ENCODE results near the gene LOXL3.

LOXL3 gene

DNA sequence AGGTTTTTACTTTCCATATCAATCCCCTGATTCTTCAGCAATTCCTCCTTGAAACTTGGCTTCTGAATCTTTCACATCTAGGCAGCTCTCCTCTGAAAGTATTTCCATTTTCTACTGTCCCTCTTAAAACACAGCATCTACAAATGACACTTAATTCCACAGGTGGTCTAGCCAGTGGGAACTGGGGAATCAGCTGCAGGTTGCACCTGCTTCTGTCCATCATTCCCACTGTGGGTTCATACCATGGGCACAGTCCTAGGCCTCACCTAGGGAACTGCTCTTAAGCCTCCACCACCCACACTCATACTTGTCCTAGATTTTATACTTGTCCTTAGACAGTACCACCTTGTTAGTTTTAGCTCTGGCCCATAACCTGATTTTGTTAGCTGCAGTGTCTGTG lies 2.2 kb downstream of the LOXL3 start:
- DNase-seq, result no peak

DNA sequence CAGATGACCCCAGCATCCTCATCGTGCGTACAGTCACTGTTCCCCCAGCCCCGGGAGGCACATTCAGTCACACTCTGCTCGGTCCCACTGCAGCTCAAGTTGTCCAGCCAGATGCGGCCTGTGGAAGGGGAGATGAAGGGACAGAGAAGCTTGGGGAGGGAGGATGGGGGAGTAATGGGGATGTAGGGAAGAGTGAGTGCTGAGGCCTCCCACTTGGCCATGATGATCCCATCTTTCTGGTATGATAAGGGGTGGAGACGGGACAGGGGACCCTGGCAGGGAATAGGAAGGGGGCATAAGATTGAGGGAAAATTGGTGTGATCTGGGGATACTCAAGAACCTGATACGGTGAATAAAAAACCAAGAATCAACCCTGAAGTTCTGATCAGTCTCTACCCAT lies 3.5 kb downstream of the LOXL3 start:
- no peak for DNase-seq

DNA sequence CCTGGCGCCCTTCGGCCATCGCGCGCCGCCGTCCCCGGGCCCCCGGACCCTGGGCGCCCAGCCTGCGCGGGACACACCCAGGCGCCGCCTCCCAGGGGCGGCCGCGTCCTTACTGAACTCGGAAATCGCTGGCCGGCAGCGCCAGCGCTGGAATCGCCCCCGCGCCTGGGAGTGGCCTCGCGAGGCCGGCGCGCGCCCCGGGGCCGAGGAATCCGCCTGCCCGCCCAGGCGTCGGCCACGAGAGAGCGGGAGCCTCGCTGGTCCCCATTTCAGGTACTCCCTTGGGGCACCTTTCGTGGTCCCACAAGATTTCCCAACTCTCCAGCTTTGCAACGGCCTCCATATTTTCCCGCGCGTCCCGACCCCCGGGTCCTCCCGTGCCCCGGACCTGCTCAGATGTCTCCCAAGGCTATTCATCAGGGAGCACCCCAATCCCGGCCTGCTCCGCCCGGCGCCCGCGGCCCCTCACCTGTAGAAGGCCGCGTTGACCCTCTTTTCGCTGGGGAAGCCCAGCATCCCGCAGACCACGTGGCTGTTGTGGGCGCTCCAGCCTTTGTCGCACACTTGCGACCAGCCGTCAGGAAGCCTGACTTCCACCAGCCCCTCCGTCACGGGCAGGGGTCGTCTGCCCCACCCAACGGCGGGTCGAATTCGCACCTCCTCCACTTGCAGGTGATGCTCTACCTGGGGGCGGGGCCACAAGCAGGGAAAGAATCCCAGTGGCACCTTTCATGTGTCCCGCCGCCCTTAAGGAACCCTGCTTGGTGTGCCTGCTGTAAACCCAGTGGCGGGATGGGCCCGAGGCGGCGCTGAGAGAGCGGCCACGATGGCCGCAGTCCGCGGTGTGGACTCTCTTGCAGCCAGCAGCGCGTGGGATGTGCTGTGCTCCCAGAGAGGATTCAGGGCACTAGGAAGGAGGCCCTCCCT lies 4.6 kb downstream of the LOXL3 start:
- no peak for DNase-seq

DNA sequence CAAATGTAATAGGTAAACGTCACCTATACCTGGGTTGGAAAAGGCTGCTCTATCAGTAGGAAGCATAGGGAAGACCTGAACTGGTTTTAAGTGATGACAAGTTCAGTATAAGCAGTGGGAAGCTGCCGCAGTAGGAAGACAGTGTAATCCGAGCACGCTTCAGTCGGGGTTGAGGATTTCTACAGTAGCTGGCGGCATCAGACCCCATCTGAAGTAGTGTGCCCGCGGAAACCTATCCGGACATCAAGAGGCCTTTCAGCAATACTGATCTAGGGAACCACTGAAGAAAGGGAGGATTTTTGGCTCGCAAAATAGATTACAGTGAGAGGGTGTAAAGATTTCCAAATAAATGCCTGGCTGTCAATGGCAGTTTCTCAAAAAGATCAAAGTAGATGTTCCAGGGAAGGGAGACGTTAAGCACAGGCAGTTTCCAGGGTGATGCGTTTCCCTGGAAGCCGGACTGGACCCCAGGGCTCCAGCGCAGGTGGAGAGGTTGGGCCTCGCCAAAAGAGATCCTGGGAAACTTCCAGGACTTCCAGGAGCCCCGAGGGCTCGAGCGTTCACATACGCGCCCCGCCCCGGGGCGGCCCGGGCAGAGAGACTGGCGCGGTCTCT lies 5.3 kb downstream of the LOXL3 start:
- no peak for DNase-seq

DNA sequence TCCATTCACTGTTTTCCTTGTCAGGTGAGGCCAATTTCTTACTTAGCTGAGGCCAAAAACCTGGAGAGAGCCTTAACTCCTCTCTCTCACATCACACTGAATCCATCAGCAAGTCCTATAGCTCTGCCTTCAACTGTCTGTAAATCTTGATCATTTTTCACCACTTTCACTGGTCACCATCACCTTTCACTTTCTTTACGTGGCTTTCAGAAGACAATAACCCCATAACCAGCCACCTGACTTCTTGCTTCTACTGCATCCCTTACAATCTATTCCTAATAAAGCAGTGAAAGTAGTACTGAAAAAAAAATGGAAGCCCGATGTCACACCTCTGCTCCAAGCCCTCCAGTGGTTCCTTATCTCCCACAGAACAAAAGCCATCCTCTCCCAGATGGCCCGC lies 7.7 kb downstream of the LOXL3 start:
- DNase-seq, result no peak

DNA sequence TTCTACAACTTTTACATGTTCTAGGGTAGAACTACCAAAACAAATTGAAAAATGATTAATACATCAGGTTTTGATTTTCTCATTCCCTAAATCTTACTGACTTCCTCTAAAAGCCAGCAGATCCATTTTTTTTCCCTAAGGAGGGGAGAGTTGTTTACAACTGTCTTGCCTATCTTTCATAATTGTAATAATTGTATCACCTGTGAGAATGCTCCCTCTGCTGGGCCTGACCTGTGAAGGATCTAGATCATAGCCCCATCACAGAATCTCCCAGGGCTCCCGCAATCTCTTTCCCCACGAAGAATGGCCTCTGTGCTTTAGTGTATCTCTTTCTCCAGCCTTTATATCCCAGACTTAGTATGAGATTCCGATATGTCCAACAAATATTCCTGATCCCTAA lies 9.1 kb downstream of the LOXL3 start:
- DNase-seq, result no peak

DNA sequence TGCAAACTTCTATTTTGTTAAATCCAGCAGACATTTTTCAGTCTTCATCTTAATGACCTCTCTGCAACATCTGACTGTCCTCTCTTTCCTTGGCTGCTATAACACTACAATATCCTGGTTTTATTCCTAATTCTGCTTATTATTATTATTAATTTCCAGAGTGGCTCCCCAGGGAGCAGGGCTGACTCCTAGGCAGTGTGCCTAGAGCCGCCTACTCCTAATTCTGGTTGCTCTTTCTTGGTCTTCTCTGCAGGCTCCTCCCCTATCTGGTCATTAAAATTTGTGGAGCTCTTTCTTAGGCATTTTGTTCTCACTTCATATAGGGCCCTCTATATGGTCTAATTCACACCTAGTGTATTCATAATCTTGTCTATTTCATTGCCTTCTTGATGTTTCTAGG lies 10.8 kb downstream of the LOXL3 start:
- DNase-seq, result no peak

DNA sequence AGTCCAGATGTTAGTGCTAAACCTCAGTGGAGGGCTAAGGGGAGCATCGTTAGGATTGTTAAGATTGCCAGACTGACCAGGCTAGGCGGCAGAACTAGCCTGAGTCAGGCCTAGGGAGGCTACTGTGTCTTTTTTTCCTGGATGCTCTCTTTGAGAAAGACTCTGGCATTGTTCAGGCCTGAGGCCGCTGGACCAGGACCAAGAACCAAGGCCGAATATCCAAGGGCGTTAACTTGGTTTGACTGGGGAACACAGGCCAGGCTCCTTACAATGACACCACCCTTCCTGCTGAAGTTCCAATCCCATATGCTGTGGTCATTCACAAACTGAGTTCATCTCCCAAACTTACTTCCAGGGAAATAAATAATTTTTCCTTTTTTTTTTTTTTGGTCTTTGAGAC lies 13.5 kb downstream of the LOXL3 start:
- no peak for DNase-seq

DNA sequence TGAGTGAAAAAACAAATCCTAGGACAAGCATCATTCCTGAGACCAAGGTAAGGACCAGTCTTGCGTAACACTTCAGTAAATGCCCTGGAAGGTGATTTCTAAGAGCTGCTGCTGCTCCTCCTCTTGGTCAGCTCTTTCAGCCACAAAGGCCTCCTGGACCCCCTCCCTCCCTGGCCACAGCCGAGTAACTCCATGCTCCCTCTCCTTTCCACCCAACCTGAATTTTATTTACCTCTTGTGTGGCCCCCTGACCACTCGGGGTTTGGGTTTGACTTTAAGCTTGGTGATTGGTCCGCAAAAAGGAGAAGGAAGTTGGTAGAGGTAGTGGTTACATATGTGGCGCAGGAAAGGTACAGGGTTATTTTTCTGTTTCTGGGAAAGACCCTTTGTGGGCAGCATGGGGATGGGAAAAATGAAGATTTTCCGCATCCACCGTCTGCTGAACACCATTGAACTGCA lies 14.8 kb downstream of the LOXL3 start:
- no peak for DNase-seq

DNA sequence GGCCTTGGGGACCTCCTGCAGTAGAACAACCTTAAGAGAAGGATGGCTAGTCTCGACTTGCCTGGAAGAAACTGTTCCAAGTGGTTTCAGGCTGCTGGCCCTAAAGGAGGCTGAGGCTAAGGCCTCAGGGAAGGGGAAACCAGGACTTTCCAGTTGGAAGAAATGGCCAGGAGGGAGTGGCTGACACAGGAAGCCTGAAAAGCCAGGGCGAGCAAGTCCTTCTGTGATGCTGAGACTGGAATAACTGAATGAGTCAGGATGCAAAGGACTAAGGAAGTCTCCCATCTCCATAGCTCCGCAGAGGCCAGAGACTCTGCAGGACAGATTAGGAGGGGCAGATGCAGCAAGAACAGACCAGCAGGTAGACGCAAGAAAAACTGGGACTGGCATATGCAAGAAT lies 16.6 kb downstream of the LOXL3 start:
- DNase-seq, result no peak

DNA sequence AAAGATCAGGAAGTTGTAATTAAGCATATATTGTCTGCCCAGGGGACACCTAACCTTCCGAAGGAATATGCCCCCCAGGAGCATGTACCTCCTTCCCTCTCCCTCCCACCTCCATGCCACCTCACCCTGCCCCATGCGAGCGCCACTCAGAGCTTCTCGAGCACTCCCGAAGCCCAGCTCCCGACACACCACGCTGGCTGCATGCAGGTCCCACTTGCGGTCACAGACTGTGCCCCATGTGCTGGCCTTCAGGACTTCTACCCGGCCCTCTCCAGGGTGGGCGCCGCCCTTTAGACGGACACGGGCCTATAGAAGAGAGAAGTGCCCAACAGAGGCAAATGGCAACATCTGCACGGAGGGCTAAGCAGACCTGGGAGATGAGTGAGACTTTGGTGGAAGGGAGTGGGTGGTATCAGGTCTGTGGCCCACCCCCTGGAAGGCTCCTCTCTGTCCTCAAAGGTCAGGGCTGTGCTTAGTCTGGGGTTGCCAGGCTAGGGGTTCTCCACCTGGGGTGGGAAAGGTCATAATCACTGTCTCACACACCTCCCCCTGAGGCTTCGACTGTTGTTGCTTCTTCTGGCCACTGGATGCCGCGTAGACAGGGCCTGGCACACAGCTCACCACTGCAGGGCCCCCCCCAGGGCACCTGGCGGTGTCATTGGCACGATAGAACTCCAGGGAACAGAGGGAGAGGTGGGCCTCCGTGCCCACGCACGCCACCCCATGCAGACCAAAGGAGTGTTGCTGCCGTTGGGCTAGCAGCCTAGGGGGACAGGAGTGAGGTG lies 17.4 kb downstream of the LOXL3 start:
- DNase-seq, result no peak

DNA sequence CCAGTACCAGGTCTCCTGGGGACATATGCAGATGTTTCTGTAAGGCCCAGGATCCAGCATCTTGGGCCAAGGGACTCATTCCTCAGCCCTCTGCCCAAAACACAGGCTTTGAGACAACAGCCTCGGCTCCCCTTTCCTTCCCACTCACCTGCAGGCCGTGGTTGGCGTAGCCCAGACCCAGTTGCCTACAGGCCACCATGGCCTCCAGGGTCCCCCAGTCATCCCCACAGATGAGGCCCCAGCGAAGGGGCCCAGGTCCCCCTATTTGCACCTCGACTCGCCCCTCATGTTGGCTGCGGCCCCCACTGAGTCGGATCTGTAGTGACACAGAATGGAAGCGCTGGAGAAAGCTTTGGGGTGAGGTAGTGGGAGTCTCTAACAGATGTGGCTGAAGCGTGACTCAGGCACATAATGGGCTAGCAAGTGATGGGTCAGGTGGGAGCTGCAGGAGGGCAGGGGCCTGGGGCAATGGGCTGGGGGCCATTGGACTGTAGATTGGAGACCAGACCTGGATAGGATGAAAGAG lies 18.2 kb downstream of the LOXL3 start:
- DNase-seq, result no peak

DNA sequence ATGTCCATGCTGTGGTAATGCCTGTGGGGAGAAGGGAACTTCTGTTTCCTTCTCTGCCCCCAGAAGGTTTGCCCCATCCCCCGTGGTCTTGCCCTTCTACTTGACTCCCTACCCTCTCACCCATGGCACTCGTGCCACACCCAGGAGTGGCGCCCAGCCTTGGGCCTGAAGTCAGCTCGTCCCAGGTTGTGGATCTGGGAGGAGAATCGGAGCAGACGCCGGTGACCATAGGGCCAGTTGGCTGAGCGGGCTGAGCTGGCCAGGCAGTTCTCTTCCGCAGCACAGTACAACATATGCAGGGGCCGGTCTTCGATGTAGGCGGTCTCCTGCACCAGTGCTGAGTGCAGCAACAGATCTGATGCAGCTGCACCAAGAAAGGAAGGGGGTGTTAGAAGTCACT lies 19.3 kb downstream of the LOXL3 start:
- DNase-seq, result no peak

DNA sequence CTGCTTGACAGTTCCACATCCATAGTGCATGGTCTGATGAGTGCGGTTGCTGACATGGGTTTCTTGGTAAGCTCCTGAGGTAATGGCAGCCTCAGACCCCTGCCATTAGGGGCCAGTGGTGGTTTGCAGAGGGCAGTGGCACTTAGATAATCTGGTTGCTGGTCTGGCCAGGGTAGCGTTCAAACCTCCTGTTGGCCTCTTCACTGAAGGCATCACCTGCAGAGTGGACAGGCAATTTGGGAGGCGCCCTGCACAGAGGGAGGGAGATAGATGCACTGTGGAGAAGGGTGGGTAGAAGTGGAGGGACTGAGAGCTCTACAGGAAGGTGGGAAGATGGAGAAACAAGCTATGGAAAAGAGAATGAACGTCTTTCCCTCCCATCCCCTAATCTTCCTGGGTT lies 20.3 kb downstream of the LOXL3 start:
- no peak for DNase-seq

DNA sequence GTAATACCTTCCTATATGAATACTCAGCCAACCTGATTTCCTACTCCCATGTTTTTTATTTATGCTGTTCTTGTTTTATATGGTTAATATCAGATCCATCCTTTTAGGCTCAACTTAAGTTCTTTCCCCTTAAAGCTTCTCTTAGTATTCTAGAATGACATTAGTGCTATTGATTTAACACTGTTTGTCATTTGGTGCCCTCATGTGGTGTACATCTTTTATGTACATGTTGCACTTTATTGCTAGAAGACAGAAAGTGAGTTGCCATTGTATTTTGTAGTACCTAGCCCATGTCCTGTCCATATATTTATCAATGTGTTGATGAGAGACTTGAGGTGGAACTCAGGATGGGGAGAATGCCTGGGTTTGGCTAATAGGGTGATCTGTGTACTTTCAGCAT lies 21.5 kb downstream of the LOXL3 start:
- no peak for DNase-seq

DNA sequence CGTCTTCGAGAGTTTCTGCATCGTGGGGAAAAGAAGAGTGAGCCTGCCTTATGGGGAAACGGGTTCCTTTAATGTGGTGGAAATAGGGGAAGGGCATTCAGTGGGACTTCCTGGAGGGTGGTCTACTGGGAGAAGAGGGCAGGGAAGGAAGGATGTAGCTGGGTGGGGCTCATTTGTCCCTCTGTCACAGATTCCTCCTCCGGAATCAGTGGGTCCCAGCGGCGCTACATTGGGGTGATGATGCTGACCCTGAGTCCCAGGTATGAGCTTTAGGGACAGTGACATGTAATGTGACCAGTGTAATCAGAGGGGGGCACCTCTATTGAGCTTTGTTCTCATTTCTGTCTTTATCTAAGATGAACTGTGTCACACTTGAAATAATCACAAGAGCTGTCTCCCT lies 22.1 kb downstream of the LOXL3 start:
- DNase-seq, result no peak

DNA sequence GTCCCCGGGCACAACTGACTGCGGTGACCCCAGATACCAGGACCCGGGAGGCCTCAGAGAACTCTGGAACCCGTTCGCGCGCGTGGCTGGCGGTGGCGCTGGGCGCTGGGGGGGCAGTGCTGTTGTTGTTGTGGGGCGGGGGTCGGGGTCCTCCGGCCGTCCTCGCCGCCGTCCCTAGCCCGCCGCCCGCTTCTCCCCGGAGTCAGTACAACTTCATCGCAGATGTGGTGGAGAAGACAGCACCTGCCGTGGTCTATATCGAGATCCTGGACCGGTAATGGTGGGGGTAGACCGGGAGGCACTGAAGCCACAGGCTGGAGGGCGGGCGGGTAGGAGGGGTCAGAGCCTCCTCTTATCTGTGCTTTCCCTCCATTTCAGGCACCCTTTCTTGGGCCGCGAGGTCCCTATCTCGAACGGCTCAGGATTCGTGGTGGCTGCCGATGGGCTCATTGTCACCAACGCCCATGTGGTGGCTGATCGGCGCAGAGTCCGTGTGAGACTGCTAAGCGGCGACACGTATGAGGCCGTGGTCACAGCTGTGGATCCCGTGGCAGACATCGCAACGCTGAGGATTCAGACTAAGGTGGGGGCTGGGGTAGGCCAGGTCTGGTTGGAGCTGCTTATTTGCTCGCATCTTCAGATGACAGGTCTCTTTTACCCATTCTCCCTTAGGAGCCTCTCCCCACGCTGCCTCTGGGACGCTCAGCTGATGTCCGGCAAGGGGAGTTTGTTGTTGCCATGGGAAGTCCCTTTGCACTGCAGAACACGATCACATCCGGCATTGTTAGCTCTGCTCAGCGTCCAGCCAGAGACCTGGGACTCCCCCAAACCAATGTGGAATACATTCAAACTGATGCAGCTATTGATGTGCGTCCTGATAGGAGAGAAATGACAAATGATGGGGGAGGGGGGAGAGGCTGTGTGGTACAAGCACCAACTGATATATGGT lies 23.2 kb downstream of the LOXL3 start:
- peak in 1 of 2 donors; percentile 33 for DNase-seq

DNA sequence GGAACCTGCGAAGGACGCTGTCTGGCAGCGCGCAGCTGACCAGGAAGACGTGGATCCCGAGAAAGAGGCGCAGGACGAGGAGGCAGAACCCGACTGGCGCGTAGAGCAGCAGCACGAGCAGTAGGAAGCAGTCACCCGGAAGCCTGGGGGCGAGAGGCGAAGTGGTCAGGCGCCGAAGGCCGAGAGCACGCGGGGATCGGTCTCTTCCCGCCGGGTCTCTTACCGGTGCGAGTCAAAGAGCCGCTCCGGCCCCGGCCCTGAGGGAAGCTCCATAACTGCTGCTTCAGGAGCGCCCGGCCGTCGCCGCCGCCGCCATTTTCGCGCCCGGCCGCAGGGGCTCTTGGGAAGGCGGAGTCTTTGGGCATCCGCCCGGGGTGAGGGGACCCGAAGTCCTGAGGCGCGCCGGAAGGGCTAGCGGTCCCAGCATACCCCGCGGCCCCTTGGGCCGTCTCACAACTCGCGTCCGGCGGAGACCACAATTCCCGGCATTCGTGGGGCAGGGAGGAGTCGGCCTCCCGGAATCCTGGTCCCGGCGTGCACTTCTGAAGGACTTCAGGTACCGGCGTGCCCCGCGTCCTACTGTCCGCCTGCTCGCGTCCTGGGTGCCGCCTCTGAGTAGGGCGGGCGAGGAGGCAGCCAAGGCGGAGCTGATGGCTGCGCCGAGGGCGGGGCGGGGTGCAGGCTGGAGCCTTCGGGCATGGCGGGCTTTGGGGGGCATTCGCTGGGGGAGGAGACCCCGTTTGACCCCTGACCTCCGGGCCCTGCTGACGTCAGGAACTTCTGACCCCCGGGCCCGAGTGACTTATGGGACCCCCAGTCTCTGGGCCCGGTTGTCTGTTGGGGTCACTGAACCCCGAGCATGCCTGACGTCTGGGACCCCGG lies 24.1 kb downstream of the LOXL3 start, which contains the start of the genes AUP1 and HTRA2:
Gene AUP1, minus strand, starts transcription at position 350 of the 882 bp plus-strand sequence. Its CDS starts 77 bp downstream, at position 273.
Gene HTRA2, plus strand, starts transcription at position 577 of the 882 bp plus-strand sequence. Its CDS starts 74 bp downstream, at position 651.
- peak; percentile 85 to 89 for DNase-seq

DNA sequence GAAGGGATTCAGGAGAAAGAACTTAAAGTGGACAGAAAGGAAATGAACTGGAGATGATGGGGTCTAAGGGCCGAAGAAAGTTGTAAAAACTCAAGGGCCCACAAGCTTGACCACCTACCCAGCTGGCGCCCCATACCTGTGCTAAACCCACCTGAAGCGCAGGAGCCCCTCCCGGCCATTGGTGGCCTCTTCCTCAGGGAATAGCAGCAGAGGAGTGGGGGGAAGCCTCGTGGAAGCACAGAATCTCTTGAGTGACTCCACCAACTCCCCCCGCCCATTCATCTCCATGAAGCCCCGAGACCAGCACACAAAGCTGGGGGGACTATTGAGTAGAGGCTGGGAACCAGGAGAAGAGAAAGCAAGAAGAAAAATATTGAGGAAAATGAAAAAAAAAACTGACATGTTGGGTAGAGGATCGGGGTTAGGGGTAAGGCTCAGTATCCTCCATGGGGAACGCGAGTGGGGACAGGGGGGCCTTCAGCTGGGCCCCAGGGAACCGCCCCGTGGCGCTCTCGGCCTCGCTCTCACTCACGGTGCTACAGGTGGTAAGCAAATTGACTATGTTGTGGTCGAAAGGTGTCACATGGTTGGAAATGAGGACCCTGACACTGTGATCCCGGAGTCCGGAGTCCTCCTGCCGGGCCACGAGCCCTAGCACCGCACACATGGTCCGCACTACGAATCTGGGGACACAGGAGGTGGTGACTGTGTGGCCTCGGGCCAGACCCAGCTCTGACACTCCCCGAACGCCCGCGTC lies 25.0 kb downstream of the LOXL3 start:
- no peak for DNase-seq

DNA sequence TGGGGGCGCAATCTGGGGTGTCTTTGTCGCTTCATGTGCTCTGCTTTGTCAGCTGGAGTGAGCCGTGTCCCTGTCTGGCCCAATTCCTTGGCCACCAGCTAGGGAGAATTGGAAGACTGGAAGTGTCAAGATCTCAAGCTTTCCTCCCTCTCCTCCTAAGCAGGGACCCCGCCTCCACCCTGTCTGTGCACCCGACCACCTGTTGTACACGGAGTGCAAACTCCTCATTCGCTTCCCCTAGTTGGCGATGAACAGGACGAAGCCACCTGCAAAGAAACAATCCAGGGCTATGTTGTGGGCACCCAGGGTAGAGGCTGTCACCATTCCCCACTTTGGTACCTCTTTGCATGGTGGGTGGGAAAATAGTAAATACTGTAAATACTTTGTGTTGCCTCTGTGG lies 26.0 kb downstream of the LOXL3 start:
- DNase-seq, result no peak

Data from stimulated activated CD4-positive, alpha-beta T cell treated with anti-CD3 and anti-CD28 coated beads, Interleukin-2, amount 100 ng/mL, for 48 hours (primary cell).